WTC11 (cell line): ENCODE measurements around the gene CDCA4. TPM values are rescaled to one million over a fixed set of nuclear protein-coding genes. Genes with fewer than 3 reads are reported as not detected.

Source experiments
- ATAC-seq: fragments of 200-7000 bp; cut with Tn5 transposase; 2 replicates; pipeline ENCODE4 v1.10.0; 2021; ENCODE audit warnings: mild to moderate bottlenecking, moderate library complexity
- CTCF ChIA-PET: fragments of 300-600 bp; sonication (Branson Sonifier 250); formaldehyde crosslinking; loops from one replicate; lab custom pipeline; 2021; ENCODE audit warnings: antibody characterized with exemption; lab: Charles Lee
- POLR2A ChIA-PET: fragments of 350-600 bp; sonication (Branson Sonifier 250); formaldehyde crosslinking; loops from one replicate; lab custom pipeline; 2021; ENCODE audit warnings: antibody characterized with exemption; lab: Charles Lee
- DNase-seq: peaks from one replicate; pipeline ENCODE4 v3.0.0; 2021; ENCODE audit warnings: low spot score
- H3K27ac Mint-ChIP-seq: 2 replicates; pipeline ENCODE4 v1.8.0; 2021; ENCODE audit warnings: mixed read lengths
- H3K27me3 Mint-ChIP-seq: 2 replicates; pipeline ENCODE4 v1.8.0; 2021; ENCODE audit warnings: low read depth, mild to moderate bottlenecking, moderate library complexity, mixed read lengths
- H3K36me3 Mint-ChIP-seq: 2 replicates; pipeline ENCODE4 v1.8.0; 2021; ENCODE audit warnings: mixed read lengths
- H3K4me1 Mint-ChIP-seq: 2 replicates; pipeline ENCODE4 v1.8.0; 2022; ENCODE audit warnings: mixed read lengths
- H3K4me3 Mint-ChIP-seq: 2 replicates; pipeline ENCODE4 v1.8.0; 2021; ENCODE audit warnings: mild to moderate bottlenecking, moderate library complexity, mixed read lengths
- H3K9me3 Mint-ChIP-seq: 2 replicates; pipeline ENCODE4 v1.8.0; 2021; ENCODE audit warnings: mixed read lengths
- ATF1 ChIP-seq: sonication (generic); formaldehyde crosslinking; IDR thresholded peaks from 2 replicates; pipeline ENCODE4 v1.8.1; 2023; ENCODE audit warnings: mild to moderate bottlenecking, moderate library complexity, missing genetic modification reagents
- CBFB ChIP-seq: sonication (generic); formaldehyde crosslinking; IDR thresholded peaks from 2 replicates; pipeline ENCODE4 v1.8.1; 2022; ENCODE audit warnings: mild to moderate bottlenecking, low read depth, missing genetic modification reagents
- CREM ChIP-seq: sonication (generic); formaldehyde crosslinking; IDR thresholded peaks from 2 replicates; pipeline ENCODE4 v1.8.1; 2022; ENCODE audit warnings: mild to moderate bottlenecking, missing genetic modification reagents, moderate library complexity
- FOXJ3 ChIP-seq: sonication (generic); formaldehyde crosslinking; IDR thresholded peaks from 2 replicates; pipeline ENCODE4 v1.9.0; 2021; ENCODE audit warnings: missing genetic modification reagents, mild to moderate bottlenecking, borderline replicate concordance
- FOXK1 ChIP-seq: sonication (generic); formaldehyde crosslinking; IDR thresholded peaks from 2 replicates; pipeline ENCODE4 v1.8.0; 2022; ENCODE audit warnings: mild to moderate bottlenecking, moderate library complexity, missing genetic modification reagents
- KAT7 ChIP-seq: sonication (generic); formaldehyde crosslinking; IDR thresholded peaks from 2 replicates; pipeline ENCODE4 v1.8.1; 2023; ENCODE audit warnings: missing genetic modification reagents, mild to moderate bottlenecking, borderline replicate concordance
- NFE2L1 ChIP-seq: sonication (generic); formaldehyde crosslinking; IDR thresholded peaks from 2 replicates; pipeline ENCODE4 v1.8.1; 2023; ENCODE audit warnings: missing genetic modification reagents
- PRRX2 ChIP-seq: fragments of 250-450 bp; sonication (Bioruptor Pico); IDR thresholded peaks from 2 replicates; pipeline ENCODE4 v1.8.0; 2021; ENCODE audit warnings: mild to moderate bottlenecking
- SMAD3 ChIP-seq: sonication (generic); formaldehyde crosslinking; IDR thresholded peaks from 2 replicates; pipeline ENCODE4 v1.8.0; 2022; ENCODE audit warnings: missing genetic modification reagents, mild to moderate bottlenecking, borderline replicate concordance
- TCF7 ChIP-seq: sonication (generic); formaldehyde crosslinking; IDR thresholded peaks from 2 replicates; pipeline ENCODE4 v1.8.0; 2022; ENCODE audit warnings: mild to moderate bottlenecking, low read depth, missing genetic modification reagents, moderate library complexity
- TEAD1 ChIP-seq: sonication (generic); formaldehyde crosslinking; IDR thresholded peaks from 2 replicates; pipeline ENCODE4 v1.8.0; 2022; ENCODE audit warnings: mild to moderate bottlenecking, missing genetic modification reagents
- TEAD4 ChIP-seq: sonication (generic); formaldehyde crosslinking; IDR thresholded peaks from 2 replicates; pipeline ENCODE4 v1.8.0; 2022; ENCODE audit warnings: mild to moderate bottlenecking, missing genetic modification reagents
- ZNF232 ChIP-seq: sonication (generic); formaldehyde crosslinking; IDR thresholded peaks from 2 replicates; pipeline ENCODE4 v1.8.0; 2022; ENCODE audit warnings: mild to moderate bottlenecking, missing genetic modification reagents
- ZNF317 ChIP-seq: sonication (generic); formaldehyde crosslinking; IDR thresholded peaks from 2 replicates; pipeline ENCODE4 v1.8.1; 2023; ENCODE audit warnings: low read depth, mild to moderate bottlenecking, moderate library complexity, missing genetic modification reagents, borderline replicate concordance
- total RNA-seq: library from RNA; stranded (reverse); gene quantifications from 3 replicates; pipeline ENCODE4 v1.2.3, GENCODE V29; 2021
- TF ChIP-seq, protein P1 (sequence below): sonication (generic); formaldehyde crosslinking; conservative IDR thresholded peaks from 2 replicates; pipeline ENCODE4 v1.8.1; 2023; ENCODE audit warnings: mild to moderate bottlenecking, low read depth, missing genetic modification reagents, moderate library complexity
- TF ChIP-seq, protein P2 (sequence below): fragments of 250-450 bp; sonication (Bioruptor Pico); IDR thresholded peaks from 2 replicates; pipeline ENCODE4 v2.1.2; 2022; ENCODE audit warnings: mild to moderate bottlenecking, moderate library complexity
- TF ChIP-seq, protein P3 (sequence below): fragments of 250-450 bp; sonication (Bioruptor Pico); IDR thresholded peaks from 2 replicates; pipeline ENCODE4 v1.9.0; 2021; ENCODE audit warnings: mild to moderate bottlenecking, borderline replicate concordance
- TF ChIP-seq, protein P4 (sequence below): sonication (generic); formaldehyde crosslinking; IDR thresholded peaks from 2 replicates; pipeline ENCODE4 v1.8.0; 2023; ENCODE audit warnings: missing genetic modification reagents
- TF ChIP-seq, protein P5 (sequence below): sonication (generic); formaldehyde crosslinking; IDR thresholded peaks from 2 replicates; pipeline ENCODE4 v1.8.1; 2023; ENCODE audit warnings: mild to moderate bottlenecking, missing genetic modification reagents
- TF ChIP-seq, protein P6 (sequence below): sonication (generic); formaldehyde crosslinking; conservative IDR thresholded peaks from 2 replicates; pipeline ENCODE4 v1.8.1; 2022; ENCODE audit warnings: mild to moderate bottlenecking, missing genetic modification reagents
- TF ChIP-seq, protein P7 (sequence below): sonication (generic); formaldehyde crosslinking; IDR thresholded peaks from 2 replicates; pipeline ENCODE4 v1.8.1; 2022; ENCODE audit warnings: mild to moderate bottlenecking, moderate library complexity, missing genetic modification reagents

CDCA4 gene
- total RNA-seq, 1 experiment from 2014 or later = 63.3 TPM

DNA sequence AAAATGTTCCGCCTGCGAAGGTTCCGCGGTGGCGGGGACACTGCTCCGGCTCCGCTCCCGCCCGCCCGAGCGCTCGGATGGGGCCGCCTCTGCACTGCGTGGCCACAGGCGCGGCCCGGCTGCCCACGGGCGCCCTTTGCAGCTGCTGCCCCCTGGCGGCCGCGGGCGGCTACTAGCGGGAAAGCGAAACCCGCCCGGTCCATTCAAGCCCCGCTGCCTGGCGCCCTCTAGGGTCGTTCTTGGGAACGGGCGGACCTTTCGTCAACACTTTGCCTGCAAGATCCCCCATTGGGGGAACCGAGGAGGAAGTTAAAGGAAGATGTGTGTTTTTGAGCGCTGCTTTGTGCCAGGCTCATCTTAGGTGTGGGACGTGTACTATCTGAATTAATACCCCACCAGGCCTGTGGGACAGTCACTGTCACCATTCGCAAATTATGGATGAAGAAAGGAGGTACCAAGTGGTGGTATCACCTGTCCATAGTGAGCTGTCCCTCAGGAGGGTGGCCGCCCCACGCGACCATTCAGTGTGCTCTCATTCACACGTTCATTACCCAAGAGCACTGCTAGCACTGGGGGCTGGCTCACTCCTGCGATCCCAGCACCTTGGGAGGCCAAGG is 24.9 kb upstream of the CDCA4 start (continued):
- TF ChIP-seq, protein P1, sequence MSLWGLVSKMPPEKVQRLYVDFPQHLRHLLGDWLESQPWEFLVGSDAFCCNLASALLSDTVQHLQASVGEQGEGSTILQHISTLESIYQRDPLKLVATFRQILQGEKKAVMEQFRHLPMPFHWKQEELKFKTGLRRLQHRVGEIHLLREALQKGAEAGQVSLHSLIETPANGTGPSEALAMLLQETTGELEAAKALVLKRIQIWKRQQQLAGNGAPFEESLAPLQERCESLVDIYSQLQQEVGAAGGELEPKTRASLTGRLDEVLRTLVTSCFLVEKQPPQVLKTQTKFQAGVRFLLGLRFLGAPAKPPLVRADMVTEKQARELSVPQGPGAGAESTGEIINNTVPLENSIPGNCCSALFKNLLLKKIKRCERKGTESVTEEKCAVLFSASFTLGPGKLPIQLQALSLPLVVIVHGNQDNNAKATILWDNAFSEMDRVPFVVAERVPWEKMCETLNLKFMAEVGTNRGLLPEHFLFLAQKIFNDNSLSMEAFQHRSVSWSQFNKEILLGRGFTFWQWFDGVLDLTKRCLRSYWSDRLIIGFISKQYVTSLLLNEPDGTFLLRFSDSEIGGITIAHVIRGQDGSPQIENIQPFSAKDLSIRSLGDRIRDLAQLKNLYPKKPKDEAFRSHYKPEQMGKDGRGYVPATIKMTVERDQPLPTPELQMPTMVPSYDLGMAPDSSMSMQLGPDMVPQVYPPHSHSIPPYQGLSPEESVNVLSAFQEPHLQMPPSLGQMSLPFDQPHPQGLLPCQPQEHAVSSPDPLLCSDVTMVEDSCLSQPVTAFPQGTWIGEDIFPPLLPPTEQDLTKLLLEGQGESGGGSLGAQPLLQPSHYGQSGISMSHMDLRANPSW = no peak
- TF ChIP-seq KAT7 (no peak), TEAD4 (CRISPR knock-in tag) (no peak), FOXJ3 (no peak), ZNF232 (no peak)
- TF ChIP-seq, protein P2, sequence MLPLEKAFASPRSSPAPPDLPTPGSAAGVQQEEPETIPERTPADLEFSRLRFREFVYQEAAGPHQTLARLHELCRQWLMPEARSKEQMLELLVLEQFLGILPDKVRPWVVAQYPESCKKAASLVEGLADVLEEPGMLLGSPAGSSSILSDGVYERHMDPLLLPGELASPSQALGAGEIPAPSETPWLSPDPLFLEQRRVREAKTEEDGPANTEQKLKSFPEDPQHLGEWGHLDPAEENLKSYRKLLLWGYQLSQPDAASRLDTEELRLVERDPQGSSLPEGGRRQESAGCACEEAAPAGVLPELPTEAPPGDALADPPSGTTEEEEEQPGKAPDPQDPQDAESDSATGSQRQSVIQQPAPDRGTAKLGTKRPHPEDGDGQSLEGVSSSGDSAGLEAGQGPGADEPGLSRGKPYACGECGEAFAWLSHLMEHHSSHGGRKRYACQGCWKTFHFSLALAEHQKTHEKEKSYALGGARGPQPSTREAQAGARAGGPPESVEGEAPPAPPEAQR = no peak

DNA sequence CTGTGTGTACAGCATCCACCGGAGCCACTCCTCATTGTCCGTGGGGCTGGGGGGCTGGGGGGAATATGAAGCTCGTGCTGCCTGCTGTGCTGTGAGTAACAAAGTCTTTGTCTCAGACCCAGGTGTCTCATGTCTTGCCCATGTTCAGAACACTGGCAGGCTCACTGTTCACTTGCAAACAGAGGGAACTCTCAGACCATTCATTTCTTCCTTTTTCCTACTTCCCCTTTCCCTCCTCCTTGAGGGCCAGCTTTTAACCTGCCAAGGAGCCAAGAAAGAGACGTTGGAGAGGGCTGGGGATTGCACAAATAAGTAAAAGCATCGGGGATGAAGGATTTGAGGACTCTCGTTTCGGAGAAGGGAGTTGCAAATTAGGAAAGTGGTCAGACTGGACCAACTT is 22.8 kb upstream of the CDCA4 start:
- Mint-ChIP-seq H3K4me1 (peaks cover 3% of the 10 kb centered on the region; the same call in 1 of the 2 replicates), H3K27ac (no peak overlapping the region), H3K4me3 (no peak overlapping the region), H3K36me3 (no peaks in the 10 kb centered on the region), H3K27me3 (peaks cover 20% of the 10 kb centered on the region), H3K9me3 (no peaks in the 10 kb centered on the region)
- POLR2A ChIA-PET = no interaction called here
- CTCF ChIA-PET = interaction anchor here (0.7 to 5.1 kb wide), 4 partner anchors 12 to 75 kb away, joined by 3 to 39 read pairs (median 4); no protein-coding TSS in a partner anchor
- DNase-seq (no peak), ATAC-seq (no peak)
- TF ChIP-seq, protein P3, sequence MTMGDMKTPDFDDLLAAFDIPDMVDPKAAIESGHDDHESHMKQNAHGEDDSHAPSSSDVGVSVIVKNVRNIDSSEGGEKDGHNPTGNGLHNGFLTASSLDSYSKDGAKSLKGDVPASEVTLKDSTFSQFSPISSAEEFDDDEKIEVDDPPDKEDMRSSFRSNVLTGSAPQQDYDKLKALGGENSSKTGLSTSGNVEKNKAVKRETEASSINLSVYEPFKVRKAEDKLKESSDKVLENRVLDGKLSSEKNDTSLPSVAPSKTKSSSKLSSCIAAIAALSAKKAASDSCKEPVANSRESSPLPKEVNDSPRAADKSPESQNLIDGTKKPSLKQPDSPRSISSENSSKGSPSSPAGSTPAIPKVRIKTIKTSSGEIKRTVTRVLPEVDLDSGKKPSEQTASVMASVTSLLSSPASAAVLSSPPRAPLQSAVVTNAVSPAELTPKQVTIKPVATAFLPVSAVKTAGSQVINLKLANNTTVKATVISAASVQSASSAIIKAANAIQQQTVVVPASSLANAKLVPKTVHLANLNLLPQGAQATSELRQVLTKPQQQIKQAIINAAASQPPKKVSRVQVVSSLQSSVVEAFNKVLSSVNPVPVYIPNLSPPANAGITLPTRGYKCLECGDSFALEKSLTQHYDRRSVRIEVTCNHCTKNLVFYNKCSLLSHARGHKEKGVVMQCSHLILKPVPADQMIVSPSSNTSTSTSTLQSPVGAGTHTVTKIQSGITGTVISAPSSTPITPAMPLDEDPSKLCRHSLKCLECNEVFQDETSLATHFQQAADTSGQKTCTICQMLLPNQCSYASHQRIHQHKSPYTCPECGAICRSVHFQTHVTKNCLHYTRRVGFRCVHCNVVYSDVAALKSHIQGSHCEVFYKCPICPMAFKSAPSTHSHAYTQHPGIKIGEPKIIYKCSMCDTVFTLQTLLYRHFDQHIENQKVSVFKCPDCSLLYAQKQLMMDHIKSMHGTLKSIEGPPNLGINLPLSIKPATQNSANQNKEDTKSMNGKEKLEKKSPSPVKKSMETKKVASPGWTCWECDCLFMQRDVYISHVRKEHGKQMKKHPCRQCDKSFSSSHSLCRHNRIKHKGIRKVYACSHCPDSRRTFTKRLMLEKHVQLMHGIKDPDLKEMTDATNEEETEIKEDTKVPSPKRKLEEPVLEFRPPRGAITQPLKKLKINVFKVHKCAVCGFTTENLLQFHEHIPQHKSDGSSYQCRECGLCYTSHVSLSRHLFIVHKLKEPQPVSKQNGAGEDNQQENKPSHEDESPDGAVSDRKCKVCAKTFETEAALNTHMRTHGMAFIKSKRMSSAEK (CRISPR knock-in tag) = no peak
- TF ChIP-seq PRRX2 (CRISPR knock-in tag) (no peak), CBFB (CRISPR knock-in tag) (no peak), TEAD4 (CRISPR knock-in tag) (no peak), TCF7 (CRISPR knock-in tag) (no peak), ATF1 (CRISPR knock-in tag) (no peak), ZNF317 (CRISPR knock-in tag) (no peak), SMAD3 (CRISPR knock-in tag) (no peak), FOXK1 (CRISPR knock-in tag) (no peak), CREM (CRISPR knock-in tag) (no peak), TEAD1 (CRISPR knock-in tag) (no peak), NFE2L1 (CRISPR knock-in tag) (no peak)
- TF ChIP-seq, protein P1 = no peak
- TF ChIP-seq, protein P4, sequence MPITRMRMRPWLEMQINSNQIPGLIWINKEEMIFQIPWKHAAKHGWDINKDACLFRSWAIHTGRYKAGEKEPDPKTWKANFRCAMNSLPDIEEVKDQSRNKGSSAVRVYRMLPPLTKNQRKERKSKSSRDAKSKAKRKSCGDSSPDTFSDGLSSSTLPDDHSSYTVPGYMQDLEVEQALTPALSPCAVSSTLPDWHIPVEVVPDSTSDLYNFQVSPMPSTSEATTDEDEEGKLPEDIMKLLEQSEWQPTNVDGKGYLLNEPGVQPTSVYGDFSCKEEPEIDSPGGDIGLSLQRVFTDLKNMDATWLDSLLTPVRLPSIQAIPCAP = no peak
- TF ChIP-seq, protein P5, sequence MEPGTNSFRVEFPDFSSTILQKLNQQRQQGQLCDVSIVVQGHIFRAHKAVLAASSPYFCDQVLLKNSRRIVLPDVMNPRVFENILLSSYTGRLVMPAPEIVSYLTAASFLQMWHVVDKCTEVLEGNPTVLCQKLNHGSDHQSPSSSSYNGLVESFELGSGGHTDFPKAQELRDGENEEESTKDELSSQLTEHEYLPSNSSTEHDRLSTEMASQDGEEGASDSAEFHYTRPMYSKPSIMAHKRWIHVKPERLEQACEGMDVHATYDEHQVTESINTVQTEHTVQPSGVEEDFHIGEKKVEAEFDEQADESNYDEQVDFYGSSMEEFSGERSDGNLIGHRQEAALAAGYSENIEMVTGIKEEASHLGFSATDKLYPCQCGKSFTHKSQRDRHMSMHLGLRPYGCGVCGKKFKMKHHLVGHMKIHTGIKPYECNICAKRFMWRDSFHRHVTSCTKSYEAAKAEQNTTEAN (CRISPR knock-in tag) = no peak
- TF ChIP-seq, protein P6, sequence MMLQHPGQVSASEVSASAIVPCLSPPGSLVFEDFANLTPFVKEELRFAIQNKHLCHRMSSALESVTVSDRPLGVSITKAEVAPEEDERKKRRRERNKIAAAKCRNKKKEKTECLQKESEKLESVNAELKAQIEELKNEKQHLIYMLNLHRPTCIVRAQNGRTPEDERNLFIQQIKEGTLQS (CRISPR knock-in tag) = no peak
- TF ChIP-seq, protein P7, sequence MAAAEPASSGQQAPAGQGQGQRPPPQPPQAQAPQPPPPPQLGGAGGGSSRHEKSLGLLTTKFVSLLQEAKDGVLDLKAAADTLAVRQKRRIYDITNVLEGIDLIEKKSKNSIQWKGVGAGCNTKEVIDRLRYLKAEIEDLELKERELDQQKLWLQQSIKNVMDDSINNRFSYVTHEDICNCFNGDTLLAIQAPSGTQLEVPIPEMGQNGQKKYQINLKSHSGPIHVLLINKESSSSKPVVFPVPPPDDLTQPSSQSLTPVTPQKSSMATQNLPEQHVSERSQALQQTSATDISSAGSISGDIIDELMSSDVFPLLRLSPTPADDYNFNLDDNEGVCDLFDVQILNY (CRISPR knock-in tag) = no peak
